ENCODE data around the gene PPFIBP1. TPM values are rescaled to one million over a fixed set of nuclear protein-coding genes. Genes with fewer than 3 reads are reported as not detected.
"Not testable (repeated sequence)": the region's sequence is repeated elsewhere in the genome, so short reads cannot be mapped to it uniquely, and the experiment has no call there.

PPFIBP1 gene
- total and polyA plus RNA-seq, 2 experiments from 2014 or later = 23.5 to 30.9 TPM

- peaks cover 3% of the 10 kb centered on the region for H3K4me1 ChIP-seq (ENCODE audit: low read depth)
- no peaks in the 10 kb centered on the region for H3K36me3 ChIP-seq
- DNase-seq (ENCODE audit: low read depth in 1 of 2, low spot score in 1 of 2) = peak in 1 of 2 donors; percentile 59
- no peak overlapping the region for H3K4me3 ChIP-seq
- H3K27me3 ChIP-seq = peaks cover 30% of the 10 kb centered on the region
- H3K27ac ChIP-seq = no peak overlapping the region
- no peak for TF ChIP-seq CTCF (IDR thresholded peaks at IDR 0.05; ENCODE audit: low read depth, low read length)
- H3K9me3 ChIP-seq (ENCODE audit: low read depth) = no peaks in the 10 kb centered on the region
Observed at GRCh38 chr12:27583057-27583797, 59.2 kb downstream of the PPFIBP1 start.

- Histone ChIP-seq H3K4me1 (ENCODE audit: low read depth) (peaks cover 3% of the 10 kb centered on the region), H3K27me3 (peaks cover 30% of the 10 kb centered on the region), H3K4me3 (no peak overlapping the region), H3K27ac (no peak overlapping the region), H3K36me3 (no peaks in the 10 kb centered on the region), H3K9me3 (ENCODE audit: low read depth) (no peaks in the 10 kb centered on the region)
- TF ChIP-seq CTCF (IDR thresholded peaks at IDR 0.05; ENCODE audit: low read depth, low read length) = no peak
- no peak for DNase-seq (ENCODE audit: low read depth in 1 of 2, low spot score in 1 of 2)
Observed at GRCh38 chr12:27583981-27584380, 60.0 kb downstream of the PPFIBP1 start.

GRCh38 chr12:27585739-27586265, 61.8 kb downstream of the PPFIBP1 start:
- H3K9me3 ChIP-seq (ENCODE audit: low read depth) = no peaks in the 10 kb centered on the region
- no peak overlapping the region for H3K4me3 ChIP-seq
- DNase-seq (ENCODE audit: low read depth in 1 of 2, low spot score in 1 of 2) = peak in 1 of 2 donors; percentile 35
- H3K27me3 ChIP-seq = peaks cover 30% of the 10 kb centered on the region
- no peak overlapping the region for H3K27ac ChIP-seq
- H3K4me1 ChIP-seq (ENCODE audit: low read depth) = peaks cover 3% of the 10 kb centered on the region
- H3K36me3 ChIP-seq = no peaks in the 10 kb centered on the region
- no peak for TF ChIP-seq CTCF (IDR thresholded peaks at IDR 0.05; ENCODE audit: low read depth, low read length)

- H3K4me1 ChIP-seq (ENCODE audit: low read depth); H3K36me3 ChIP-seq; DNase-seq (ENCODE audit: low read depth in 1 of 2, low spot score in 1 of 2); H3K4me3 ChIP-seq; H3K27ac ChIP-seq; H3K9me3 ChIP-seq (ENCODE audit: low read depth): not testable (repeated sequence)
- peaks cover 23% of the 10 kb centered on the region for H3K27me3 ChIP-seq
Observed at GRCh38 chr12:27588075-27588730, 64.2 kb downstream of the PPFIBP1 start.

- TF ChIP-seq CTCF (IDR thresholded peaks at IDR 0.05; ENCODE audit: low read depth, low read length) = no peak
- Histone ChIP-seq H3K4me3 (no peak overlapping the region), H3K27ac (no peak overlapping the region), H3K36me3 (no peaks in the 10 kb centered on the region), H3K4me1 (ENCODE audit: low read depth) (no peaks in the 10 kb centered on the region), H3K27me3 (peaks cover 19% of the 10 kb centered on the region), H3K9me3 (ENCODE audit: low read depth) (no peaks in the 10 kb centered on the region)
- DNase-seq (ENCODE audit: low read depth in 1 of 2, low spot score in 1 of 2) = no peak
Observed at GRCh38 chr12:27588776-27589175, 64.8 kb downstream of the PPFIBP1 start.

GRCh38 chr12:27589419-27589818, 65.4 kb downstream of the PPFIBP1 start:
- H3K27ac ChIP-seq = no peak overlapping the region
- H3K4me1 ChIP-seq (ENCODE audit: low read depth) = no peaks in the 10 kb centered on the region
- TF ChIP-seq CTCF (IDR thresholded peaks at IDR 0.05; ENCODE audit: low read depth, low read length) = no peak
- peaks cover 13% of the 10 kb centered on the region for H3K27me3 ChIP-seq
- no peaks in the 10 kb centered on the region for H3K9me3 ChIP-seq (ENCODE audit: low read depth)
- H3K36me3 ChIP-seq = no peaks in the 10 kb centered on the region
- no peak overlapping the region for H3K4me3 ChIP-seq
- no peak for DNase-seq (ENCODE audit: low read depth in 1 of 2, low spot score in 1 of 2)

- H3K27me3 ChIP-seq; H3K36me3 ChIP-seq; H3K9me3 ChIP-seq (ENCODE audit: low read depth); DNase-seq (ENCODE audit: low read depth in 1 of 2, low spot score in 1 of 2); H3K27ac ChIP-seq; H3K4me3 ChIP-seq; H3K4me1 ChIP-seq (ENCODE audit: low read depth): not testable (repeated sequence)
Observed at GRCh38 chr12:27591698-27592097, 67.7 kb downstream of the PPFIBP1 start.

All from cardiac muscle cell (in vitro differentiated cells and primary cell).